Central memory CD8-positive, alpha-beta T cell (primary cell): ENCODE data around the gene SLC9A1.

ENCODE experiments used
- ATAC-seq: fragments of 150-1000 bp; cut with Tn5 transposase; replicated peaks from 2 replicates; pipeline ENCODE4 v1.10.0; 2022; ENCODE audit warnings: mild to moderate bottlenecking, moderate FRiP score, moderate number of reproducible peaks; ENCODE audit not compliant: poor library complexity, severe bottlenecking; ENCODE audit errors: extremely low read depth
- DNase-seq, 2 donors: peaks; one replicate each; pipeline ENCODE4 v3.0.0; 2021; ENCODE audit warnings: low spot score in 2 of 2
- H3K27ac Mint-ChIP-seq: one replicate; pipeline ENCODE4 v1.8.0; 2022; ENCODE audit warnings: low read depth, mild to moderate bottlenecking, moderate library complexity, mixed read lengths
- H3K27me3 Mint-ChIP-seq: one replicate; pipeline ENCODE4 v1.8.0; 2022; ENCODE audit warnings: mixed read lengths
- H3K36me3 Mint-ChIP-seq: one replicate; pipeline ENCODE4 v1.8.0; 2022; ENCODE audit warnings: mild to moderate bottlenecking, moderate library complexity, mixed read lengths; ENCODE audit not compliant: insufficient read depth
- H3K4me1 Mint-ChIP-seq: one replicate; pipeline ENCODE4 v1.8.0; 2022; ENCODE audit warnings: mixed read lengths
- H3K4me3 Mint-ChIP-seq: one replicate; pipeline ENCODE4 v1.8.0; 2022; ENCODE audit warnings: mild to moderate bottlenecking, moderate library complexity, mixed read lengths
- H3K9me3 Mint-ChIP-seq: one replicate; pipeline ENCODE4 v1.8.0; 2022; ENCODE audit warnings: mixed read lengths

The SLC9A1 gene

GRCh38 chr1:27097484-27097917 is 57.4 kb downstream of the SLC9A1 start:
- peaks cover 7% of the 10 kb centered on the region for H3K4me1 Mint-ChIP-seq

GRCh38 chr1:27095576-27095975 is 59.3 kb downstream of the SLC9A1 start:
- no peak for ATAC-seq
- Mint-ChIP-seq H3K4me3 (no peak overlapping the region), H3K4me1 (peaks cover 5% of the 10 kb centered on the region), H3K27ac (peak overlapping the region; percentile 44), H3K36me3 (peaks cover 1% of the 10 kb centered on the region), H3K27me3 (no peaks in the 10 kb centered on the region), H3K9me3 (no peaks in the 10 kb centered on the region)
- no peak for DNase-seq

More at GRCh38 chr1:27097484-27097917, 57.4 kb downstream of the SLC9A1 start:
- peaks cover 3% of the 10 kb centered on the region for H3K36me3 Mint-ChIP-seq
- no peaks in the 10 kb centered on the region for H3K27me3 Mint-ChIP-seq
- H3K9me3 Mint-ChIP-seq, result no peaks in the 10 kb centered on the region
- H3K4me3 Mint-ChIP-seq, result no peak overlapping the region
- peak; percentile 68 for ATAC-seq
- DNase-seq, result peak; percentile 57 to 61
- H3K27ac Mint-ChIP-seq, result no peak overlapping the region

- Mint-ChIP-seq H3K4me3 (no peak overlapping the region), H3K27ac (no peak overlapping the region), H3K36me3 (peaks cover 1% of the 10 kb centered on the region), H3K9me3 (no peaks in the 10 kb centered on the region), H3K4me1 (peaks cover 5% of the 10 kb centered on the region), H3K27me3 (no peaks in the 10 kb centered on the region)
- ATAC-seq, result no peak
- DNase-seq, result no peak
These were observed 62.0 kb downstream of the SLC9A1 start for GRCh38 chr1:27092888-27093287.

- Mint-ChIP-seq H3K27ac (no peak overlapping the region), H3K4me1 (no peaks in the 10 kb centered on the region), H3K36me3 (peaks cover 4% of the 10 kb centered on the region), H3K27me3 (no peaks in the 10 kb centered on the region), H3K9me3 (no peaks in the 10 kb centered on the region), H3K4me3 (no peak overlapping the region)
- ATAC-seq (no peak), DNase-seq (no peak)
These were observed 64.0 kb downstream of the SLC9A1 start for GRCh38 chr1:27090911-27091310.

GRCh38 chr1:27087371-27088220 is 67.3 kb downstream of the SLC9A1 start:
- DNase-seq (no peak), ATAC-seq (no peak)
- no peaks in the 10 kb centered on the region for H3K9me3 Mint-ChIP-seq
- H3K4me3 Mint-ChIP-seq, result no peak overlapping the region
- no peaks in the 10 kb centered on the region for H3K27me3 Mint-ChIP-seq
- H3K36me3 Mint-ChIP-seq, result peaks cover 4% of the 10 kb centered on the region
- H3K27ac Mint-ChIP-seq, result no peak overlapping the region
- H3K4me1 Mint-ChIP-seq, result no peaks in the 10 kb centered on the region

GRCh38 chr1:27086628-27087027 is 68.3 kb downstream of the SLC9A1 start:
- Mint-ChIP-seq H3K4me1 (no peaks in the 10 kb centered on the region), H3K27ac (peak overlapping the region; percentile 35), H3K27me3 (no peaks in the 10 kb centered on the region), H3K36me3 (peaks cover 4% of the 10 kb centered on the region), H3K4me3 (no peak overlapping the region), H3K9me3 (no peaks in the 10 kb centered on the region)
- DNase-seq, result no peak
- no peak for ATAC-seq

- Mint-ChIP-seq H3K4me3 (no peak overlapping the region), H3K36me3 (peaks cover 4% of the 10 kb centered on the region), H3K27ac (peak overlapping the region; percentile 35), H3K9me3 (no peaks in the 10 kb centered on the region), H3K4me1 (no peaks in the 10 kb centered on the region), H3K27me3 (no peaks in the 10 kb centered on the region)
- ATAC-seq, result no peak
- no peak for DNase-seq
These were observed 68.9 kb downstream of the SLC9A1 start for GRCh38 chr1:27086026-27086425.

- DNase-seq (no peak), ATAC-seq (no peak)
- Mint-ChIP-seq H3K4me3 (no peak overlapping the region), H3K36me3 (peaks cover 4% of the 10 kb centered on the region), H3K27ac (no peak overlapping the region), H3K27me3 (no peaks in the 10 kb centered on the region), H3K9me3 (no peaks in the 10 kb centered on the region), H3K4me1 (no peaks in the 10 kb centered on the region)
These were observed 70.8 kb downstream of the SLC9A1 start for GRCh38 chr1:27084107-27084506.

GRCh38 chr1:27077968-27078367 is 77.0 kb downstream of the SLC9A1 start:
- Mint-ChIP-seq H3K9me3 (no peaks in the 10 kb centered on the region), H3K4me3 (no peak overlapping the region), H3K27me3 (no peaks in the 10 kb centered on the region), H3K27ac (no peak overlapping the region), H3K36me3 (no peaks in the 10 kb centered on the region), H3K4me1 (no peaks in the 10 kb centered on the region)
- ATAC-seq (no peak), DNase-seq (no peak)

- Mint-ChIP-seq H3K4me3 (no peak overlapping the region), H3K27ac (no peak overlapping the region), H3K27me3 (peaks cover 11% of the 10 kb centered on the region), H3K4me1 (no peaks in the 10 kb centered on the region), H3K36me3 (no peaks in the 10 kb centered on the region), H3K9me3 (no peaks in the 10 kb centered on the region)
- ATAC-seq (no peak), DNase-seq (no peak)
These were observed 78.1 kb downstream of the SLC9A1 start for GRCh38 chr1:27076803-27077202.

GRCh38 chr1:27074175-27074780 is 80.6 kb downstream of the SLC9A1 start:
- Mint-ChIP-seq H3K36me3 (no peaks in the 10 kb centered on the region), H3K4me3 (no peak overlapping the region), H3K9me3 (no peaks in the 10 kb centered on the region), H3K4me1 (no peaks in the 10 kb centered on the region), H3K27me3 (peaks cover 22% of the 10 kb centered on the region), H3K27ac (no peak overlapping the region)
- no peak for ATAC-seq
- DNase-seq, result no peak

GRCh38 chr1:27071049-27071416 is 83.9 kb downstream of the SLC9A1 start:
- no peaks in the 10 kb centered on the region for H3K4me1 Mint-ChIP-seq
- H3K27me3 Mint-ChIP-seq, result peaks cover 22% of the 10 kb centered on the region
- no peaks in the 10 kb centered on the region for H3K9me3 Mint-ChIP-seq
- no peak overlapping the region for H3K4me3 Mint-ChIP-seq
- no peaks in the 10 kb centered on the region for H3K36me3 Mint-ChIP-seq
- no peak for DNase-seq
- no peak overlapping the region for H3K27ac Mint-ChIP-seq
- no peak for ATAC-seq

- Mint-ChIP-seq H3K36me3 (no peaks in the 10 kb centered on the region), H3K9me3 (no peaks in the 10 kb centered on the region), H3K27ac (no peak overlapping the region), H3K4me1 (no peaks in the 10 kb centered on the region), H3K27me3 (peaks cover 22% of the 10 kb centered on the region), H3K4me3 (no peak overlapping the region)
- DNase-seq (no peak), ATAC-seq (no peak)
These were observed 84.4 kb downstream of the SLC9A1 start for GRCh38 chr1:27070390-27071048.
